ENCODE results near the gene FBLN1.

- TF ChIP-seq CTCF (IDR thresholded peaks at IDR 0.05; ENCODE audit: insufficient read depth, low read length, poor library complexity, severe bottlenecking) (no peak), EZH2phosphoT487 (conservative IDR thresholded peaks at IDR 0.05; ENCODE audit: low read length) (no peak)
These were observed 68.4 kb downstream of the FBLN1 start for GRCh38 chr22:45571089-45571488.
